Myocyte (in vitro differentiated cells): ENCODE results near the gene PTTG1IP. TPM values are rescaled to one million over a fixed set of nuclear protein-coding genes. Genes with fewer than 3 reads are reported as not detected.

Experiments used
- DNase-seq: peaks from one replicate; pipeline ENCODE4 v3.0.0-alpha.2; 2012; ENCODE audit warnings: low read depth
- total RNA-seq: library from RNA; depleted of rRNA; stranded (reverse); fragments of >200 nt; gene quantifications from 2 replicates; pipeline ENCODE4 v1.2.3, GENCODE V29; 2014

Gene PTTG1IP
- total RNA-seq, 1 donor from 2014 or later, result 246 TPM

GRCh38 chr21:44828362-44829056, 45.0 kb downstream of the PTTG1IP start:
- DNase-seq, result no peak

- DNase-seq, result no peak
Measured at GRCh38 chr21:44823179-44823660, 50.3 kb downstream of the PTTG1IP start.

- no peak for DNase-seq
Measured at GRCh38 chr21:44822484-44823178, 50.9 kb downstream of the PTTG1IP start.

GRCh38 chr21:44820851-44821250, 52.6 kb downstream of the PTTG1IP start:
- DNase-seq, result no peak

GRCh38 chr21:44819283-44820243, 53.9 kb downstream of the PTTG1IP start:
- DNase-seq, result no peak

GRCh38 chr21:44818640-44819011, 54.9 kb downstream of the PTTG1IP start:
- DNase-seq, result no peak

- peak; percentile 78 for DNase-seq
Measured at GRCh38 chr21:44817914-44818639, 55.4 kb downstream of the PTTG1IP start, which contains the start of gene SUMO3. Gene SUMO3, minus strand, starts transcription at chr21:44818062. Its CDS starts 94 bp downstream, at chr21:44817968.

- peak; percentile 86 for DNase-seq
Measured at GRCh38 chr21:44817506-44817880, 56.0 kb downstream of the PTTG1IP start.

- no peak for DNase-seq
Measured at GRCh38 chr21:44816761-44817505, 56.6 kb downstream of the PTTG1IP start.

GRCh38 chr21:44815852-44816628, 57.5 kb downstream of the PTTG1IP start:
- peak; percentile 27 for DNase-seq

- peak; percentile 56 for DNase-seq
Measured at GRCh38 chr21:44815225-44815624, 58.3 kb downstream of the PTTG1IP start.

GRCh38 chr21:44814498-44815023, 58.9 kb downstream of the PTTG1IP start:
- peak; percentile 49 for DNase-seq

- no peak for DNase-seq
Measured at GRCh38 chr21:44813727-44814126, 59.8 kb downstream of the PTTG1IP start.

- DNase-seq, result no peak
Measured at GRCh38 chr21:44813149-44813548, 60.3 kb downstream of the PTTG1IP start.

GRCh38 chr21:44812640-44813039, 60.9 kb downstream of the PTTG1IP start:
- DNase-seq, result no peak

- no peak for DNase-seq
Measured at GRCh38 chr21:44810779-44811178, 62.7 kb downstream of the PTTG1IP start.

- no peak for DNase-seq
Measured at GRCh38 chr21:44805859-44806258, 67.6 kb downstream of the PTTG1IP start.

GRCh38 chr21:44805226-44805625, 68.3 kb downstream of the PTTG1IP start:
- DNase-seq, result no peak

GRCh38 chr21:44804762-44805161, 68.7 kb downstream of the PTTG1IP start:
- DNase-seq, result no peak
